Right forelimb (tissue), 1 donor: ENCODE results near the gene PLXNB3.

Source experiments
- DNase-seq: peaks from one replicate; pipeline ENCODE4 v3.0.0-alpha.2; 2018

PLXNB3 gene

GRCh38 chrX:153774576-153775292 is 10.7 kb downstream of the PLXNB3 start:
- DNase-seq = no peak

- DNase-seq = peak; percentile 27
Measured at GRCh38 chrX:153775293-153776119, 11.5 kb downstream of the PLXNB3 start.

GRCh38 chrX:153776120-153776599 is 12.1 kb downstream of the PLXNB3 start:
- no peak for DNase-seq

GRCh38 chrX:153776611-153777045 is 12.6 kb downstream of the PLXNB3 start:
- no peak for DNase-seq

- no peak for DNase-seq
Measured at GRCh38 chrX:153777261-153778090, 13.4 kb downstream of the PLXNB3 start.

GRCh38 chrX:153778181-153778580 is 14.1 kb downstream of the PLXNB3 start:
- DNase-seq = peak; percentile 25

GRCh38 chrX:153778684-153779101 is 14.6 kb downstream of the PLXNB3 start:
- DNase-seq = peak; percentile 22

GRCh38 chrX:153779891-153780677 is 16.0 kb downstream of the PLXNB3 start:
- DNase-seq = no peak

GRCh38 chrX:153780678-153781427 is 16.8 kb downstream of the PLXNB3 start, which contains the start of gene SRPK3:
TSS of gene SRPK3 (plus strand) at chrX:153781041. CDS start at chrX:153781087, 46 bp downstream.
- peak; percentile 54 for DNase-seq

GRCh38 chrX:153781428-153782047 is 17.5 kb downstream of the PLXNB3 start:
- no peak for DNase-seq

GRCh38 chrX:153782313-153782712 is 18.3 kb downstream of the PLXNB3 start:
- DNase-seq = no peak

- DNase-seq = no peak
Measured at GRCh38 chrX:153782871-153783270, 18.8 kb downstream of the PLXNB3 start.

- DNase-seq = no peak
Measured at GRCh38 chrX:153783378-153784013, 19.4 kb downstream of the PLXNB3 start.

- no peak for DNase-seq
Measured at GRCh38 chrX:153784325-153784967, 20.4 kb downstream of the PLXNB3 start.

GRCh38 chrX:153786669-153787068 is 22.6 kb downstream of the PLXNB3 start:
- DNase-seq = no peak

- no peak for DNase-seq
Measured at GRCh38 chrX:153789654-153790053, 25.6 kb downstream of the PLXNB3 start.

- DNase-seq = no peak
Measured at GRCh38 chrX:153791104-153791852, 27.2 kb downstream of the PLXNB3 start.

- no peak for DNase-seq
Measured at GRCh38 chrX:153792368-153792767, 28.3 kb downstream of the PLXNB3 start.

- DNase-seq = no peak
Measured at GRCh38 chrX:153793291-153793690, 29.2 kb downstream of the PLXNB3 start.
